Loucy (cell line): Measurements from ENCODE around the gene SSX2IP.

Experiments used
- EZH2phosphoT487 ChIP-seq: fragments of 200-600 bp; IDR thresholded peaks from 2 replicates; pipeline ENCODE4 v1.6.1; 2018; ENCODE audit warnings: antibody characterized with exemption, mild to moderate bottlenecking, moderate library complexity, borderline replicate concordance
- TF ChIP-seq, protein P1 (sequence below): fragments of 200-600 bp; sonication (generic); conservative IDR thresholded peaks from 2 replicates; pipeline ENCODE4 v1.5.1; 2014; ENCODE audit warnings: mild to moderate bottlenecking, antibody characterized with exemption, low read length

DNA sequence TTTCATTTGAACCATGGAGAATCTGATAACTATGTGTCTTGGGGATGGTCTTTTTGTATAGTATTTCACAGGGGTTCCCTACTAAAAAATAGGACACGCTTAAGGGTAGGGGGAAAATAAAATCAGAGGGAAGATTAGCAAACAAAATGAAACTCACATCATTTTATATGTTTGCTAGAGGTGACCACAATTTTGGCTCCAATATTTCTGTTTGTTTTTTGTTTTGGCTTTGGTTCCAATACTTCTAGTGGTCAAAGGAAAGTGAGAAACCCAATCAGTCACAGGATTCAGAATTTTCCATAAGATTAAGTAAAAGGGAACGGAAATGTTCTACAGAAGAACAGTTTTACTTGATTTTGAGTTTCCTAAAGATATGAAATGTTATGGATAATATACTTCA is 42.3 kb upstream of the SSX2IP start:
- TF ChIP-seq, protein P1, sequence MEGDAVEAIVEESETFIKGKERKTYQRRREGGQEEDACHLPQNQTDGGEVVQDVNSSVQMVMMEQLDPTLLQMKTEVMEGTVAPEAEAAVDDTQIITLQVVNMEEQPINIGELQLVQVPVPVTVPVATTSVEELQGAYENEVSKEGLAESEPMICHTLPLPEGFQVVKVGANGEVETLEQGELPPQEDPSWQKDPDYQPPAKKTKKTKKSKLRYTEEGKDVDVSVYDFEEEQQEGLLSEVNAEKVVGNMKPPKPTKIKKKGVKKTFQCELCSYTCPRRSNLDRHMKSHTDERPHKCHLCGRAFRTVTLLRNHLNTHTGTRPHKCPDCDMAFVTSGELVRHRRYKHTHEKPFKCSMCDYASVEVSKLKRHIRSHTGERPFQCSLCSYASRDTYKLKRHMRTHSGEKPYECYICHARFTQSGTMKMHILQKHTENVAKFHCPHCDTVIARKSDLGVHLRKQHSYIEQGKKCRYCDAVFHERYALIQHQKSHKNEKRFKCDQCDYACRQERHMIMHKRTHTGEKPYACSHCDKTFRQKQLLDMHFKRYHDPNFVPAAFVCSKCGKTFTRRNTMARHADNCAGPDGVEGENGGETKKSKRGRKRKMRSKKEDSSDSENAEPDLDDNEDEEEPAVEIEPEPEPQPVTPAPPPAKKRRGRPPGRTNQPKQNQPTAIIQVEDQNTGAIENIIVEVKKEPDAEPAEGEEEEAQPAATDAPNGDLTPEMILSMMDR = no peak
- no peak for TF ChIP-seq EZH2phosphoT487
